SKM-1 (cell line): Measurements from ENCODE around the gene SUPT4H1.
A peak's percentile ranks its signal among the peaks of the same experiment; 100 is the strongest.

Experiments used
- DNase-seq: peaks from one replicate; lab custom pipeline; 2025; ENCODE audit not compliant: unreplicated experiment; lab: John Stamatoyannopoulos, UW

The SUPT4H1 gene

DNA sequence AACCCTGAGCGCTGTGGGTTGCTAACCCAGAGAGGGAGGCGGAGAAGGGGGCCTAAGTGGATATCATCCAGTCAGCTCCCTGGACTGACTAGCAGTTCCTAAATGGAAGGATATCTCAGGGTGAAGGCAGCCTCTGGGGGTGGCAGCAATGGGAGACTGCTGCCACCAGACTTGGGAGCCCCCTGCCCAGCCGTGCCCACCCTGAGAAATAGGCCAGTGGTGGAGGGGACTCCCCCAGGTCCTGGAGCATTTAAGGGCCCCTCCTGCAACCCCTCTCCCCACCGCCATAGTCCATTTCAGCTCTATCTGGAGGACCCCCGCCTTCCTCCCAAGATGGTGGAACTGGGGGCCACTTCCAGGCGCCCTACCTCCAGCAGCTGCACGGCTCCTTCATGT is 31.8 kb downstream of the SUPT4H1 start:
- no peak for DNase-seq

DNA sequence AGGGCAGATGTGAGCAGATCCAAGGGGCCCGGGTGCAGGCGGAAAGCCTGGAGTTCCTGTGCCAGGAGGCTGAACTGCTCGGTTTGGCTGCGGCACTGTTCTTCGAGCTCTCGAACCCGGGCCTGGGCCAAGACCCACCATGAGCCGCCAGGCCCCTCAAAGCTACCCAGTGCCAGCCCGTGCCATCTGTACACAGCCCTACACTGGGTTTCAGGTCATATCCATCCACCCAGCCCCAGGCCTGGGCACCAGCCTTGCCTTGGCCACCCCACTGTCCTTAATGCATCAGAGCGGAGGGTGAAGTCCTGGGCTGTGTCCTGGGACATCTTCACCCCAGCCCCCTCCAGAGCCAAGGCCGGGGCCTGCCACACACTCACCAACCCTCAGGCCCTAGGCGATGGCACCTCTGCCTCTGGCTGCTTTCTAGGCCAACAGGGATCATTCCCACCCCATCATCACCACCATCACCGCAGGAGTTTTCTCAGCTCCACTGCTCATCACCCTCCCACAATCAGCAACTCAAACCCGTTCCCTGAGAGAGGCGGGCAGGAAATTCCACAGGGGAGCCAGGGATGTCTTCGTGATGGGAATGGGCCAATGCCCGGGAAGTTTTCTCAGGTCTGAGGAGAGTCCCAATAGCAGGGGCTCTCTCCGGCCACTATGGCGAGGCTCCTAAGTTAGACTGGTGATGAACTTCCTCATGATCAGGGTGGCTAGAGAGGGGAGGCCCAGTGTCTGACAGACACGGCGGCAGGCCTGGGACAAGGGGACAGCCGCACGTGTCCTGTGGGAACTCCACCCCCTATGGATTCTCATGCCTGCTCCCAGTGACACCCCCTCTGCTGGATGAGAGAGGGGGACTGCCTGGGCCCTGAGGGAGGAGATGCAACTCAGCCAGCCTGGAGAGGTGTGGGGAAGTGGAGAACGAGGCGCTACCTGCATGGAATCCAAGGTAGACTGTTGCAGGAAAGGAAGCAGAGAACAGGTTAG is 32.5 kb downstream of the SUPT4H1 start:
- DNase-seq, result no peak

- no peak for DNase-seq
Measured at GRCh38 chr17:58318627-58319172, 33.3 kb downstream of the SUPT4H1 start.

DNA sequence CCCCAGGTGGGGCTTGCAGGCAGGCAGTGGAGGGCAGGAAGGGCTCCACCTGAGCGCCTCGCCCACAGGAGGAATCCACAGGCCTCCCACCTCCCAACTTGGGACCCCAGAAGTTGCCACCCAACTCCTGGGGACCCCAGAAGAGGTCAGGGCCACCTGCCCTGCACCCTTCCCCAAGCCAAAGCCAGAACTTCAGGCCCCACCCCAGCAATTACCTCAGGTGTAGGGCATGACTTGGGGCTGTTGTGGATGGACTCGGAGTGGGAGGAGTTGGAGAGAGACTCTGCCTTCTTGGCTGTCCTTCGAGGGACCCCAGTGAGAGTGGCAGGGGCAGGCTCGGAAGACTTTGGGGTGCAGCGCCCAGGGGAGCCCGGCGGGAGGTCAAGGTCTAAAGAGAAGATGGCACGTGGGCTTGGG is 33.9 kb downstream of the SUPT4H1 start:
- DNase-seq, result no peak

DNA sequence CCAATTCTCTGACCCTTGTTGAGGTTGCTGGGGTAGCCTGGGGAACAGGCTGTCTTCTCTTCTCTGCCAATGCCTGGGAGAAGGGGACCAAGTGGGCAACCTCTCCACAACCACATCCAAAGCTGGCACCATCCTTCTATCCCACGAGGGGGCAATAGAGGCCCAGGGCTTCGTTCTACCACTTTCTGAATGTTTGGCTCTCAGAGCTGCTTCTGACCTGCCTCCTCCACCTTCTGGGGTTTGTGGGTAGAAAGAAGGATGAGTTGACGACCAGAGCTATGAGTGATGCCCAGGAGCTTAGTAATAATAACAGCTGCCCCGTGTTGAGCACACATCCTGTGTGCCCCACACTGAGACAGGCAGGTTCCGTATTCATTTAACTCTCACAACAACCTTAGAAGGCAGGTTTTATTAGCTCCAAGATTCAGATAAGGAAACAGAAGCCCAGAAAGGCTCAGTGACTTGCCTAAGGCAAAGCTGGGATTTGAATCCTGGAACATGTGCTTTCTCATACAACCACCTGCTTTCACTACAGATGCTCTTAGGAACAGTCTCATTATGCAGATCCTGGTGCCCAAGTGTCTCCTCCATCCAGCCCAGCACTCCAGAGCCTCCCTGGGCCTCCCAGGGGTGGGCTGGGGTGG is 34.5 kb downstream of the SUPT4H1 start:
- peak; percentile 46 for DNase-seq

GRCh38 chr17:58316260-58316960 is 35.6 kb downstream of the SUPT4H1 start:
- DNase-seq, result no peak

DNA sequence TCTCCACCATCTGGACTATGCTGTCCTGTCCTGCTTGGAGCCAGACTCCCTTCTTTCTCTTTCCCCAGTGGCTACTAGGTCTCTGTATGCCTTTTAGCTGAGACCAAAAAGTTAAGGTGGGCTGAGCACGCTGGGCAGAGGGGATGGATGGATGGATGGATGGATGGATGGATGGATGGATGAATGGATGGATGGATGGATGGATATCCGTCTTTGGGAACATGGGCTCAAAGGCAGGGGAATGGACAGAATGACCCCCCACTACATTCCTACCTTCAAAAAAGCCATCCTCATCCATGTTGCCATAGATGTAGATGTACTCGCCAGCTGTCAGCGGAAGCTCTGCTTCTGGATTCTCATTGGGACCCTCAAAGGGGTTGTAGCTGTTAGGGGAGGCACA is 36.3 kb downstream of the SUPT4H1 start:
- DNase-seq, result no peak

DNA sequence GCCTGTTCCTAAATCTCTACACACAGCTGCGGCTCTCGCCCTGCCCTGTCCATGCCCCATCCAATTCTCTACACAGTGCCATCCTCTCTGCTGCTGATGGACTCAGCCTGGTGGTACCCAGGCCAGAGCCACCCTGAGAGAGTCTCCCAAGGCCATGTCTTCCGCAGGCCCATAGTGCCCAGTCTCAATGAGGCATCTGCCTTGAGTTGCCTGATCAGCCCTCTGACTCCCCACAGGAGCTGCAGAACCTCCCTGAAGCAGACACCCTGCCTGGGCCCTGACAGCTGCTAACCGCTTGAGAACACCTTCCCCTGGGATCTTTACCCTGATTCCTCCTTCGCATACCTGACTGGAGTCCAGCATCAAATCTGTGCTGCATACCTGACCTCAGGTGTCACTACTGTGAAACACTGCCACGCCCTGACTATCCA is 36.7 kb downstream of the SUPT4H1 start:
- DNase-seq, result no peak

DNA sequence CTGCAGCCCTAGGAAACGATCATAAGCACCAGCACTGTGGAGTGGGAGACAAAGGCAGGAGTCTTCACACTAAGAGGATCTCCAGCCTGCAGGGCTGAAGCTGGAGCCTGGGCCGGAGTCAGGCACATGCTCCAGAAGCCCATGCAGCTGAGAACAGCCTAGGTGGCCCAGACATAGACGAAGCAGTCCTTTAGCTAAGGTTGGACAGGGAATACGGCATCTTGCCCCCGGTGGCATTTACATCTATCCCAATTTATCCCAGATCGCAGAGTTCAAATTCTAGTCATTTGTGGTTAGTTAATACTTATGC is 37.3 kb downstream of the SUPT4H1 start:
- no peak for DNase-seq

DNA sequence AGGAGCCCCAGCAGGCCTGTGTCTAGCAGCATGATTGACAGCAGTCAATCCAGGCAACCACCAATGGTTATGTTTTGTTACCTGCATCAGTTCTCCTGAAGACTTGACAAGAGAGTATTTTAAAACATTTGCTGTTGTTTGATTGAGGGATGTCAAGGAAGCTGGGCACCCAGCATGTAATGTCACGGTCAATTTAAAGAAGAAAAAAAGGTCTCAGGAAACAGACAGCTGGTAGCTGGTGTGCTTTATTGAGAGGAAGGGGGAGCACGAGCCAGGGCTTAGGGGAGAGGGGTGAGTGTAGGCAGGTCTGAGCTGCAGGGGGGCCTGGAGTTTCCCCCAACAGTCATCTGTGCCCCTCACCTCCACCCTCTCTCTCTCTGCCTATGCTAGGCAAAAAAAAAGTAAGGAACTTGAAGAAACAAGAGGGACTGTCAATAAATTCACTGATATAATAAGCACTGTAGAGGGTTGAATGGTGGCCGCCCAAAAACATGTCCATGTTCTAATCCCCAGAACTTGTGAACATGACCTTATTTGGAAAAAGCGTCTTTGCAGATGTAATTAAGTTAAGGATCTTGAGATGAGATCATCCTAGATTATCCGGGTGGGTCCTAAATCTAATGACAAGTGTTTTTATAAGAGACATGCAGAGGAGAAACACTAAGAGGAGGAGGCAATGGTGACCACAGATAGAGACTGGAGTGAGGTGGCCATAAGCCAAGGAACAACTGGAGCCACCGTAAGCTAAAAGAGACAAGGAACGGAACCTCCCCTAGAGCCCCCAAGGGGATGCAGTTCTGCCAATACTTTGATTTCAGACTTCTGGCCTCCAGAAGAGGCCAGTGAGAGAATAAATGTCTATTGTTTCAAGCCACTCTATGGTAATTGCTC is 37.9 kb downstream of the SUPT4H1 start:
- DNase-seq, result no peak

DNA sequence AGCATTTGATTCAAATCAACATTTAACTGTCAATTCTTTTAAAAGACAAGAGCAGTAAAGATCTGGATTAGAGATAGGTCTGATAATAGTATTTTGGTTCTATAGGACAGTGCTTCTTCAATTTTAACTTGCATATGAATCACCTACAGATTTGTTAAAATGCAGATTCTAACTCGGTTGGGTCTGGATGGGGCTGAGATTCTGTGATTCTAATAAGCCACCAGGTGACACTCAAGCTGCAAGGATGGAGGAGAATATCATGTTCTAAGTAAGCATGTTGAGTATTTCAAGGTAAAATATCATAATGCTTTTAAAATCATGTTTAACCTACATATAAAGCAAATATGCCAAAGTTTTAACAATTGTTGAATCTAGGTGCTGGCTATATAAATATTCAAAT is 39.2 kb downstream of the SUPT4H1 start:
- no peak for DNase-seq

- no peak for DNase-seq
Measured at GRCh38 chr17:58312021-58312630, 39.9 kb downstream of the SUPT4H1 start.

GRCh38 chr17:58311429-58311894 is 40.5 kb downstream of the SUPT4H1 start:
- DNase-seq, result no peak

- DNase-seq, result no peak
Measured at GRCh38 chr17:58310511-58311428, 41.2 kb downstream of the SUPT4H1 start.

- DNase-seq, result no peak
Measured at GRCh38 chr17:58309918-58310259, 42.1 kb downstream of the SUPT4H1 start.

- no peak for DNase-seq
Measured at GRCh38 chr17:58308985-58309917, 42.8 kb downstream of the SUPT4H1 start.

GRCh38 chr17:58308173-58308984 is 43.6 kb downstream of the SUPT4H1 start:
- DNase-seq, result no peak
